ENCODE data around the gene PPP1R14C.

The PPP1R14C gene

DNA sequence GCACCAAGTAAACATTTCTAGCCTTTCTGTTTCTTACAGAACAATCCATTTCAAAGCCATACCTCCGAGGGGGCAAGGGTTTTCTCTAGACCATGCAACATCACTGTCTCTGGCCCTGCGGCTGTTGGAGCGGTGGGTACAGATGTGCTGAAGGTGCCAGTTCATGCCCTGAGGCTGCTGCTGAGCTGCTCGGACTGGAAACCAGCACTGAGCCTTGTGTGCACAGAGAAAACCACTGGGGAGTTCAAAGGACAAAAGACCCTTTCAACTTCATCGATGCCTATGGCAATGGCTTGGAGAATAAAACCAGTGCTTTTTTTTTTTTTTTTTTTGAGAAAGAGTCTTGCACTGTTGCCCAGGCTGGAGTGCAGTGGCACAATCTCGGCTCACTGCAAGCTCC is 132.6 kb downstream of the PPP1R14C start:
- no peak for DNase-seq

DNA sequence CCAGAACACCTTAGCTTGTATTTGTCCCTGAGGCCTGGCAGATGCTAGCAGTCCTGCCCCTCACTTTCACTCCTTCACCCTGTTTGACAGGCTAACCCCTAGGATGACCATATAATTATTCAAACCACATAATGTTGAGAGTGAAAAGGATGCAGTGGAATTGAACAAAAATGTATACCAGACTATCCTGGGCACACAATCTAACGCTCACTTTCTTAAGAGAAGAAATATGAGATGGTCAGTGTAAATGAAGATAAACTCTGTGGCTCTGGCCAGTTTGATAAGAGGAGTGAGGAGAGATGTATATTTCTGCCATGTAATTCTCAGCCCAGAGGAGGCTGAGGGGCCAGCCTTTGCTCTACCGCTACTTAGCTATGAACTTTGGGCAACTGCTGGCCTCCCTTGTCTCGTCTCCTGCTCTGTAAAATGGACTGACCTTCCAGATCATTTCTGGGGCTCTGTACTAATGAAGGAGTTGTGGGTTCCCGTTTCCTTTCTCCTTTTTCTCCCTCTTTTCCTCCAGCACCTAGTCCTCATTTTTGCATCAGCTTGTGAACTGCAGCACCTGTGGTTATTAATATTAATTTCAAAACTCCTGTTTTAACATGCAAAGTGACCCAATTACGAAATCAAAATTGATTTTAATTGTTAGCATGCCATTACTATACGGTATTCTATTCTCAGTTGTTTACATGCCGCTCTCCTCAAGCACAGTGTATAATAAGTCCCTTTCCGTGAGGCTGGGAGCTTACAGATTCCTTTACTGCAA is 133.5 kb downstream of the PPP1R14C start:
- DNase-seq = no peak

DNA sequence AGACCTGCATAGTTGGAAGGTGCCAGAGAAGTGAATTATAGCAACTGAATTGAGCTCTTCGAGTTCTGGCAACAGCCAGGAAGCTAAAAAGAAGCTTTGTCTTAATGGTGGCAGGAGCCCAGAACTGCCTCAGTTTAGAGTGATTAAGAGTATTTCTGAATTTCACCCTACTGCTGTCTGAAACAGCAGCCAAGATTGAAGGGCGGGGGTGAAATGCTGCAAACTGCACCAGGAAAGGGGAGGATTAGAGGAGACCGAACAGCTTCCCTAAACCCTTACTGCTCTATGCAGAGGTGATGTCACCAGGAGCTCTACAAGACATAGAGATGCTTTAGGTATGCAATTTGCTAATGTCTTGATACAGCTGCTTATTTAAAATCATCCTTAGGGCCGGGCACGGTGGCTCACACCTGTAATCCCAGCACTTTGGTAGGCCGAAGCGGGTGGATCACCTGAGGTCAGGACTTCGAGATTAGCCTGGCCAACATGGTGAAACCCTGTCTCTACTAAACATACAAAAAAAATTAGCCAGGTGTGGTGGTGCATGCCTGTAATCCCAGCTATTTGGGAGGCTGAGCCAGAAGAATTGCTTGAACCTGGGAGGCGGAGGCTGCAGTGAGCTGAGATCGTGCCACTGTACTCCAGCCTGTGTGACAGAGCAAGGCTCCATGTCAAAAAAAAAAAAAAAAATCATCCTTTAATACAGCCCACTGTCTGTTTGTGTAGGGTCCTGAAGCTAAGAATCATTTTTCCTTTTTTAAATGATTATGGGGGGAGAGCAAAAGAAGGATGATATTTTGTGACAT is 134.3 kb downstream of the PPP1R14C start:
- DNase-seq = no peak

DNA sequence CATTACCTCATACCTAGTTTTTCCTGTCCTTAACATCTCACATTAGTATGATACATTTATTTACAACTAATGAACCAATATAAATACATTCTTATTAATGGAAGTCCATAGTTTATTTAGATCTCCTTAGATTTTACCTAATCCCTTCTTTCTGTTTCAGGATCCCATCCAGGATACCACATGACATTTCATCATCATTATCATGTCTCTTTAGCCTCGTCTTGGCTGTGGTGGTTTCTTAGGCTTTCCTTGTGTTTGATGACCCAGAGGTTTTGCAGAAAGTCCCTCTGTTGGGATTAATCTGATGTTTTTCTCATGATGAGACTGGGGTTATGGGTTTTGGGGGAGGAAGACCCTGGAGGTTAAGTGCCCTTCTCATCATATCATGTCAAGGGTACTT is 136.7 kb downstream of the PPP1R14C start:
- DNase-seq = no peak

DNA sequence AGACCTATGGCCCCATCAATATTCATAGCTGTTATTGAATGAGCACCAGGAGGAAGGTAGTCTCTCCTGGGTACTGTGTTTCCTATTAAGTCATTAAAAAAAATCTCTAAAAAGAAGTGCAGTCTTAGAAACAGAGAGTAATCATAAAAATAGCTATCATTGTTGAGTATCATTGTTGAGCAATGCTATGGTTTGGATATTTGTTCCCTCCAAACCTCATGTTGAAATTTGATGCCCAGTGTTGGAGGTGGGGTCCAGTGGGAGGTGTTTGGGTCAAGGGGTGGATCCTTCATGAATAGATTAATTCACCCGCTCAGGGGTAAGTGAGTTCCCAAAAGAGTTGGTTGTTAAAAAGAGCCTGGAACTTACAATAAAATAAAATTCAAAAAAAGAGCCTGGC is 137.9 kb downstream of the PPP1R14C start:
- DNase-seq = no peak

DNA sequence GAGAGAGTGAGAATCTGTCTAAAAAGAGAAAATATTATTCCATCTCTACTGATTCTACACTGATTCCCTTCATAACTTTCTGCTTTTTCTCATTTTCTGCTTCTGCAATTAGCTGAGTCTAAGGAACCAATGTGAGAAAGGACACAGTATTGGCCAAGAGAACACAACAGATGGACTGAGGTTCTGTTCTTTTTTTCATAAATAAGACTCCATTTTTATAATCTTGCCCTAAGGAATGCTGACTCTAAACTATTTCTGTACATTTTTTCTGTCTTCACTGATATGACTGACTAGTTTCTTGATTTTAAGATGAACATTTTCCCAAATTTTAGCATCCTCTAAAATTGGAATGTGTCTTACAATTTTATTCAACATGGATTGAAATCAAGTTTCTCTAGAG is 138.9 kb downstream of the PPP1R14C start:
- DNase-seq = no peak

DNA sequence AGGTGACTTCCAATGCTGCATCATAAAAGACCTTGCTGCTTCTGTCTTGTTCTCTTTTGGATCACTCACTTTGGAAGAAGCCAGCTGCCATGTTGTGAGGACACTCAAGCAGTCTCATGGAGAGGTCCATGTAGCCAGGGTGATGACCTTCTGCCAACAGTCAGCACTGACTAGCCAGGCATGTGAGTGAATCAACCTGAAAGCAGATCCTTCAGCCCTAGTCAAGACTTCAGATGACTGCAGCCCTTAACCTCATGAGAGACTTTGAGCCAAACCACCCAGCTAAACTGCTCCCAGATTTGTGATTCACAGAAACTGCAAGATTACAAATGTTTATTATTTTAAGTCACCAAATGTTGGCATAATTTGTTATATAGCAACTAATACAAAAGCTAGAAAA is 140.0 kb downstream of the PPP1R14C start:
- no peak for DNase-seq

DNA sequence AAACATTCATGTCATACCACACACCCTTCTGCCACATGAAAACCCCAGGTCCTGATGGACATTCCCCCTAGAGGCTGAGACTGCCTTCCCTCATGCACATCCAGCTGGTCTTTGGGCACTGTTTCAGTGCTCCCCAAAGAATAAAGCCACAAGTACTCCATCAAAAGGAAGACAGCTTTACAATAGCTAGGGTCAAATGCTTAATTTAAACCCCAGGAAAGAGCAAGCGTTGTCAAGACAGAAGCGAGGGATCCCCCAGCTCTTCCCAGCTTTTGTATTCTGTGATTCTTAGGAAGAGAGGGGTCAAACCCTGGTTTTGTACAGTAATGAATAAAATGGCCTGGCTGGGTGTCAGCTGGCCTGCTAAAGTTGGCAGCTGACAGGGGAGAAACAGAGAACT is 143.6 kb downstream of the PPP1R14C start:
- no peak for DNase-seq

DNA sequence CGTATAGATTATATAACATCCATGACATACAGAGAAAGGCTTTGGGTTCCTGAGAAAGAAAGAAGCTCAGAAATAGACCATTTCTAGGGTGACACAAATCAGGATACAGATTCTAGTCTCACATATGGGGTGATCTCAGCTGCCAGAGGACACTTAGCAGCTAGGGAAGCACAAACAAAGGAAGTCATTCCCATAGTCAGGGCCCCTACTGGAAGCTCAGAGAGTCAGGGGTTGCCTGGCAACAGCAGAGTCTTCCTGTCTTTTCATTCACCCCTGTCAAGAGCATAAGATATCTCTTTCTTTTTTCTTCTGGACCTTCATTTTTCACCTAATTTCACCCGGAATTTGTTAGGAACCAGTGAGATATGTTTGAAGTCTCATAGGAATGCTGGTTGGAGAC is 144.1 kb downstream of the PPP1R14C start:
- no peak for DNase-seq

DNA sequence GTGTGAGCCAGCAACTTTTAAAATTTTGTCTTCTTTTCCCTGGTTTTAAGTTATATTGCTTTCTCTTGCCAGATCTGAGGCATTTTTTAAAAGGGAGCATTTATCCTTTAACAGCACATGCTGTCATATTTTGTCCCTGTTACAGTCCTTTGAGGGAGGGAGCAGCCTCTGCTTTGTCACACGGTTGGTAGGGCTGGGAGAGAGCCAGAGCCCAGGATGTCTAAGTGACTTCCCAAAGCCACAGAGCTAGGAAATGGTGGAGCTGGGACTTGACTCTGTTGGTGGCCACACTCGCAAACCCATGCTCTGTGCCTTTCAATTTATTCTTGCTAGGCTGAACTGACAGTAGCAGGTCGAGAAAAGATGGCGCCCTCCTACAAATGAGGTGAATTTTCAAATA is 145.6 kb downstream of the PPP1R14C start:
- no peak for DNase-seq

DNA sequence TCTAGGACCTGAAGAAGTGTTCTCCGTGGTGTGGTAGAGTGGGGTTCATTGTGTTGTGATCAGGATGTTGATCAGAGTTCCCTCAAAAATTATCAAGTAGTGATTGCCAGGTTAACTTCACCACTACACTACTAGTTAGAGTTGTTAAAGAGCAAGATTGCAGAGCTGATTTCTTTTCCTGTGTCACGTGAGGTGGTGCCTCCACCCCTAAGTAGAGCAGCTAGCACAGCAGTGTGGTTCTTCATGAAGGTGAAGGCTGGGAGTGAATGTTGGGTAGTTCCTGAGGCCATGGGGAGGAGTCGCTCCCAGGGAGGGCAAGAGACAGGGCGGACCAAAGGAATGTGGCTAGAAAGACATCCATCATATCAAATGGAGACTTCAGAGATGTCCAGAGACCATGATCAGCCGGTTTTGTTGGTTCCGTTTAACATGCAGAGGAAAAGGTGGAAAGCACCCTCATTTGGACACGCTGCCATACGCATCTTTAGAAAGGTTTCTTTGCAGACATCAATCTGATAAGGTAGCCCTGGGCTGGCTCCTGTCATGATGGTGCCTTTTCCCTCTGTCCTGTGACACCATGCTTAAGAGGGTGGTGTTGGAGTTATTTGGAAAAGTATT is 146.7 kb downstream of the PPP1R14C start:
- no peak for DNase-seq

DNA sequence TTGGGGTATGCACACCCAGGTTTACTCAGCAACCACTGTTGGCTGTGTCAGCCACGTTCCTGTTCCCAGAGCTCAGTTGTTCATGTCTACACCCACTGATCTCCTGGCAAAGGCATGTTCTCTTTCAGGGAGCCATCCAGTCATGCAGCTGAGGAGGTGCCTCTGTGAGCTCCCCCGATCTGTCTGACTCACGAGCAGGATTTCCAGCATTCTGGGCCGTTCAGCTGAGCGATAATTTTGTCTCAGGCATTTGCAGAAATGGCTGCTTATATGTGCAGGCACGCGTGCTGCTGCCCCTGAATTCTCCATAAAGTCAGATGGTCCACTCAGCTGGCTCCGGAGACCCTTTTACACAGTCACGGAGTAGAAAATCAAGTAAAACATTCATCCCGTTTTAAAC is 147.6 kb downstream of the PPP1R14C start:
- DNase-seq = no peak

DNA sequence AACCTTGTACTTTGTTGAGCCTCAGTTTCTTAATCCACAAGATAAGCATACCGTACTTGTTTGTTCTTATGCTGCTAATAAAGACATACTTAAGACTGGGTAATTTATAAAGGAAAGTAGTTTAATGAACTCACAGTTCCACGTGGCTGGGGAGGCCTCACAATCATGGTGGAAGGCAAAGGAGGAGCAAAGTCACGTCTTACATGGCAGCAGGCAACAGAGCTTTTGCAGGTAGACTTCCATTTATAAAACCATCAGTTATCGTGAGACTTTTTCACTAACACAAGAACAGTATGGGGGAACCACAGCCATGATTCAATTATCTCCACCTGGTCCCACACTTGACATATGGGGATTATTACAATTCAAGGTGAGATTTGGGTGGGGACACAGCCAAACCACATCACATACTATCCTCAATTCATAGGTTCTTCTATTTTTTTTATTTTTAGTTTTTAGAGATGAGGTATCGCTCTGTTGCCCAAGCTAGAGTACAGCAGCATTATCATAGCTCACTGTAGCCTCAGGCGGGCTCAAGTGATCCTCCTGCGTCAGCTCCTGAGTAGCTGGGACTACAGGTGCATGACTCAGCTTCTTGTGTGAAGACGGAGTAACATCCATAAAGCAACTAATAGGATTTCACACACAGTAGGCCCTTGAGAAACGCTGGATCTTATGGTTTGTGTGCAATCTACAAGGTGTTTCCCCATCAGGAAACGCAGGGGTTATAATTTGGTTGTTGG is 149.3 kb downstream of the PPP1R14C start:
- DNase-seq = no peak

DNA sequence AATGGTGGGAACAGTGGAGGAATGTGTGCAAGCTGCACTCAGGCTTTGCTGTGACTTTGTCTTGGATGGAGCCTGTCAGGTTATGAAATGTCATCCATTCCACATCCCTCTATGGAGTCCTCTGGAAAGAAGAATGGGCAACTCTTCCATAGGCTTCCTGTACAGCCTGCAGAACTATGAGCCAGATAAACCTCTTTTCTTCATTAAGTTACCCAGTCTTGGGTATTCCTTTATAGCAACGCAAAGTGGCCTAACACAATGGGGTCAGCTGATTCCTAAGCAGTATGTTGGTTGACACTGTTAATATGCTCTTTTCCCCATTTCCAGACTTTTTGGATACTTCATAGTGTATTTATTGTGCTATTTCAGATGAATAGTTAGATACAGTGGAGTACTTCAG is 150.2 kb downstream of the PPP1R14C start:
- DNase-seq = no peak

DNA sequence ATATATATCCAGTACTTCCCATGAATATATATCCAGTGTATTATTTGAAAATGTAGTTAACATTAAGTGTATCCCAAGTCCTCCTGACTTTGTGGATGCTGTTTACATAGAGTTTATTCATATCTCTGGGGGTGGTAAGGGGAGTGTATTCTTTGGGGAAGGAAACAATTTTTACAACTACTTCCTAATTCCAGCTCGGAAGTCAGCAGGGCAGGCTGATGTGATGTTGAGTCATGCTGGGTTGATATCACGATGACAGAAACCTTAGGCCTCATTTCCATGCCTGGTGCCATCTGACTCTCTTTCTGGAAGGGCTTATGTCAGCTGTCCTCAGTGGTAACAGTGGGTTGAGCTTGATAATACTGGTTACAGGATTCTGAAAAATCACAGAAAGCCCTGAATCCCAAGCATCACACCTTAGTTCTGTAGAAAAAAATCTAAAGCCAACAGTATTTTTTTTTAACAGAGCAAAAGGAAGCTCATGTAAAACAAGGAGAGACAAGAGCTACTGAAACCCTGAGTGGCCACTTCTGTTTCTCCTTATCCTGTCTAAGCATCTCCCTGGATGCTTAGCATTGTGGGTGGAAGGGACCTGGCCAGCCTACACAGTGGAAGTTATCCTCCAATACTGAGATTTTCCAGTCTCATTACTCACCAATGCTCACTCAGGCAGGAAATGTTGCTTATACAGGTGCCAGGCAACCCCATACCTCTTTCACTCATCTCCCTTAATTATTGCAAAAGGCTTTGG is 150.8 kb downstream of the PPP1R14C start:
- DNase-seq = no peak

DNA sequence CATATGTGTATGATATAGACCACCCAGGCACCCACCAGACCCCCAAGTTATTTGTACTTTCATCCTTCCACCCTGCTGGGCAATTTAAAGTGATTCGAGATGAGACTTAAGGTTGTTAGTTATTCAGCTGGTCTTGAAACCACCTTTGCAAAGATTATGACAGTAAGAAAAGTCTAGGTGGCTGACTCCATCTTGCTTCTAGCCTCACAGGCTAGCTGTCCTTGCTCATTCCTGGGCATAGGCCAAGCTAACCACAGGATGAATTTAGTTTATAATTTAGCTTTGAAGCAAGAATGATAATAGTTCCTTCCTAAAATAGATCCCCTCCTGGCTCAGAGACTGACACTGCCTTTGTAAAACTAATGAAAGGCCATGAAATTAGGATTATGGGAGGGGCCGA is 154.0 kb downstream of the PPP1R14C start:
- no peak for DNase-seq

DNA sequence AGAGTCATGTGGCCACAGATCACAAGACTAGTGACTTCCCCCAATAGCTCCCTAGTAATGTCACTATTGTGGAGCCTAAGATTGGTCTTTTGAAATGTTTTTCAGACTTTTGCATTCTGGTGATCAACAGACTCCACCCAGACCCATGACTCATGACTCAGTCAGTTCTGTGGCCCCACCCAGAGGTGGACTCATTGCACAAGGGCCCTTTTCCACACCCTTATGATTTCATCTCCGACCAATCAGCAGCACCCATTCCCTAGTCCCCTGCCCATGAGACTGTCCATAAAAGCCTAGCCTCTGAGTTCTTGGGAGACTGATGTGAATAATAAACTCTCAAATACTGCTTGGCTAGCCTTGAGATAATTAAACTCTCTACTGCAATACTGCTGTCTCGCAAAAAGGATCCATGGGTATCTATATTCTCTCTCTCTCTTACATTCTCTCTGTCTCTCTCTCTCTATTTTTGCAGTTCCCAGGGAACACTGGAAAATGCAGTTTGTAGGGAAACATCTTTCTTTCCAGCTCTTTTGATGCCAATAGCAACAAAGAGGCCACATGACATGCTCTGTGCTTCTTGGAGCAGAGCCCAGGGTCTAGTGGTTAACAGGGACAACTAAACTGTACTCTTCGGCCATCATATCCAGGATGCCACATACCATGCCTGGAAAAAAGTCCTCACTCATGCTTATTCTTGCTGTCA is 154.6 kb downstream of the PPP1R14C start:
- DNase-seq = no peak

DNA sequence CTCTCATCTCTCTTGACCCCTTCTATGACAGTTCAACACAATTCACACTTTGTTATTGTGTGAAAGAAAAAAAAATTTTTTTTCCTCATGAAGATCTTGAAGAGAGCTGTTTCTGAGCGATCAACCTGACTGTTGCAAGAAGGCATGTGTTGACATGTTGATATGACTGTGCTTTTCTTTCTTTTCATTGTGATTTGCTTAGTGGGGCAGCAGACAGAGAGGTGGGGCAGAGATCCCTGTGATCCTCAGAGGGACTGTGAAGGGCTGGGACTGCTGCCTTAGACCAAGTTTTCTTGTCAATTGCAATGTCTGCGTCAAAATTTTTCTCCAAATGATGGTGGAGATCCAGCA is 155.2 kb downstream of the PPP1R14C start:
- no peak for DNase-seq

DNA sequence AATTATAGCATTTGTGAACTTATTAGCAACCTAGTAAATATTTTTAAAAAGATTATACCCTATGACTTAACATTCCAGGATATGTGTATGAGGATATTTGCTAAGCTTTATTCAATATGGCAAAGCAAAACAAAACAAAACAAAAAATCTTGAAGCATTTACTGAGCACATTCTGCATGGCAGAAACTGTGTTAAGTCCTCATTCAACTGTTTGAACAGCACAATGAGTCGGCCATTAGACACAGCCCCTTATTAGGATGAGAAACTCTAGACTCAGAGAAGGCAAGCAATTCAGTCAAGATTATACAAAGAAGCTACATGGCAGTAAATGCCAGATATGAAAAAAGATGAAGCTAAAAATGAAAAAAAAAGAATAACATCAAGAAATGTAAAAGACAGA is 155.8 kb downstream of the PPP1R14C start:
- no peak for DNase-seq

Measured in NCI-H774 (cell line).